GM19351 (cell line): ENCODE data around the gene MAP3K21.

Experiments
- ATAC-seq: cut with Tn5 transposase; IDR thresholded peaks from one replicate; pipeline ENCODE4 v1.9.1; 2021; ENCODE audit warnings: mild to moderate bottlenecking, moderate library complexity; ENCODE audit not compliant: unreplicated experiment

The MAP3K21 gene

GRCh38 chr1:233383984-233384383, 56.5 kb downstream of the MAP3K21 start:
- ATAC-seq, result no peak

DNA sequence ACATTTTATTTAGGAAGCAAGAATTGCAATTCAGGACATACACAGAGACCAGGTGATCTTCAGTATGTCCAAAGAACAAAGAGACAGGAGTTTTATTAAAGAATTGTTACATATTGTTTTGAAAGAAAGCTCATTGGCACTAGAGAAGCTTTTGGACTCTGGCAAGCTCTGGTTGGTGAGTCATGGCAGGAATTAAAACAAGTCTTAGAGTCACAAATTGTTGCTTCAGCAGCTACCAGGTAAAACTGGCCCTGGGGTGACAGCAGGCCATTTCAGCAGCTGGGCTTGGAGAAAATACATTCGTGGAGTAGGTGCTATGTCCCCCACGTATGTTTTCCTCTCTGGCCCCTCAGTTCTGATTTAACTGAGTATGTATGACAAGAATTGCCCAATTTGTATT, 58.8 kb downstream of the MAP3K21 start:
- no peak for ATAC-seq

DNA sequence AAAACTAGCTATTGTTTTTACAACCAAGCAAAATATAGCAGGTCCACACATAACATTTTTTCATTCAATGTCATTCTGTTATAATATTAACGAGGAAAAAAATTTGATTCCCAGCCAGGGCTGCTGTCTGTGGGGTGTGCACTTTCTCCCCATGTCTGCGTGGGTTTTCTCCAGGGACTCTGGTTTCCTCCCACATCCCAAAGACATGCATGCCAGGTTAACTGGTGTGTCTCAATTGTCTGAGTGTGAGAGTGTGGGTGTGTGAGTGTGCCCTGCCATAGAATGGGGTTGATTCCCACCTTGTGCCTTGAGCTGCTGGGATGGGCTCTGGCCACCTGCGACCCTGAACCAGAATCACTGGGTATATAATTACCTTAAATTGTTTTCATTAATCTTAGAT, 60.1 kb downstream of the MAP3K21 start:
- no peak for ATAC-seq

GRCh38 chr1:233389169-233389568, 61.6 kb downstream of the MAP3K21 start:
- ATAC-seq, result no peak

GRCh38 chr1:233389893-233390292, 62.4 kb downstream of the MAP3K21 start:
- no peak for ATAC-seq

- no peak for ATAC-seq
These were observed 63.6 kb downstream of the MAP3K21 start for GRCh38 chr1:233390842-233391737.

GRCh38 chr1:233393084-233393840, 65.7 kb downstream of the MAP3K21 start:
- ATAC-seq, result no peak

DNA sequence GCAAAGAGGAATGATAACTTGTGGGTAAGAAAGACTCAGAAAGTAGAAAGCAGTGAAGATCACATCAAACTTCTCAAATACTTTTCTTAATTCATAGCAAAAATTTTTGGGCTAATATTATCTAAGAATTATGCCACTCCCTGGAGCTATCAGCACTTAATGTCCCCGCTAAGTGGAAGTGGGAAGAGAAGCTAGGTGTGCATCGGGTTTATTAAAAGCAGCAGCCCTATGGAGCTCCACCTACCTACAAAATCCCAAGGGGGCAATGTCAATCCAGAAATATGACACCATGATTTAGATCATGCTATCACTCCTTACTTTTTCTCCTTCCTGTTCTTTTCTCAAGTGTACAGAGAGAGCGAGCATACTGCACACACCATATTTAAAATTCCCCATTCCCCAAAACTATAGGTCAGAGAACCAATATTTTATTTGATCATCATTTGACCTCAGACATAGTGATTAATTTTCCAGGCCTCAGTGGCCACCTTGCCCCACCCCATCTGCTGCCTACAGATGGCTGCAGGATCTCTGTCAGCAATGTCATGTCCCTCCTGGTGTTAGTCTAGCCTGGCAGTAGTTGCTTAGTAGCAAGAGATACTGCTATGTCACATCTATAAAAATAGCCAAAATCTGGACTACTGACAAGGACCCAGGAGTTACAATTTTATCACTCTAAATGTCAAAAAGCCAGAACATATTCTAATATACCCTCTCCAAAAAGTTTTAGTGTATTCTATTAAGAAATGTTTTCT, 66.6 kb downstream of the MAP3K21 start:
- ATAC-seq, result no peak

- peak; percentile 94 for ATAC-seq
These were observed 67.6 kb downstream of the MAP3K21 start for GRCh38 chr1:233394860-233395717.

GRCh38 chr1:233395863-233396646, 68.5 kb downstream of the MAP3K21 start:
- ATAC-seq, result no peak

- no peak for ATAC-seq
These were observed 78.9 kb downstream of the MAP3K21 start for GRCh38 chr1:233406339-233406960.

GRCh38 chr1:233406994-233407631, 79.6 kb downstream of the MAP3K21 start:
- no peak for ATAC-seq

DNA sequence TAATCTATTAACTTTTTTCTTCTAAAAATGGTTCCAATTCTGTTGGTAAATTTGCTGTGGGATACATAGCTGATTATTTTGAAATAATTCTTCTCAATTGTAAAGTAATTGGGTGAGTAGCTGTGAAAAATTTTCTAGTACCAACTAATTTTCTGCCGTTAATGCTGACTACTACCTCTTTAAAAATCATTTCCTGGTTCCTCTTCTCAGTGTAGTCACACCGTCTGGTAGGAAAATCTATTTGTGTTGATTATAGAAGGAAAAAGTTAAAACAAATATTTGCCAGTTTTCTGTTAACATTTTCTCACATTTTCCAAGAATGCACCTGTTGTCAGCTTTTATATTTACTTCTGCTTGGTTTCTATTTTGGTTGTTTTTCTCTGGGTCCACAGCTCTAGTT, 82.0 kb downstream of the MAP3K21 start:
- no peak for ATAC-seq

- ATAC-seq, result no peak
These were observed 83.4 kb downstream of the MAP3K21 start for GRCh38 chr1:233410906-233411305.

- no peak for ATAC-seq
These were observed 85.3 kb downstream of the MAP3K21 start for GRCh38 chr1:233412812-233413211.

- no peak for ATAC-seq
These were observed 93.8 kb downstream of the MAP3K21 start for GRCh38 chr1:233421293-233421692.

DNA sequence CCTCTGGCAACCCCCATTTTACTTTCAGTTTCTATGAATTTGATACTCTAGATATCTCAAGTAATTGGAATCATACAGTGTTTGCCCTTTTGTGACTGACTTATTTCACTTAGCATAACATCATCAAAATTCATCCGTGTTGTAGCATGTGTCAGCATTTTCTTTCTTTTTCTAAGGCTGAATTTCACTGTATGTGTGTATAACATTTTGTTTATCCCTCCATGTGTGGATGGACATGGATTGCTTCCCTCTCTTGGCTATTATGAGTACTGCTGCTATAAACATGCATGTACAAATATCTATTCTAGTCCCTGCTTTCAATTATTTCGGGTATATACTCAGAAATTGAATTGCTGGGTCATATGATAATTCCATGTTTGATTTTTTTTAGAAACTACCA, 97.3 kb downstream of the MAP3K21 start:
- ATAC-seq, result no peak

DNA sequence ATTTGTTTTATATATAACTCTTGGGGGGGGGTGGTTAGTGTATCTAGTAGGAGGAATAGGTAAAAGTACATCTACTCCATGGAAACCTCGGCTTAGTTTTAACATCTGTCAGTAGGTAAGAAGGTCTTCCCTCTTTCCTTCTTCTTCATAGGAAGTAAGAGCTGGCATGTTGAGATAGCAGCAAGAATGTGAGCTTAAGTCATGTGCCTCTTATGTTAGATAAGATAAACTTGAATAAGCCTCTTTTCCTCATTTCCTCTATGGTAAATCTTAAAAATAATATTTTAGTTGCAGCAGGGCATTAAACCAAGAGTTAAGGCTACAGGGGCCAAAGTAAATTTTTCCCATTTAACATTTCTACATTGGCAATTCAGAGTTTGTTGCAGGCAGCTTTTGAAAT, 100.4 kb downstream of the MAP3K21 start:
- ATAC-seq, result no peak
